K562 (cell line): ENCODE results near the gene IDUA. TPM values are rescaled to one million over a fixed set of nuclear protein-coding genes. Genes with fewer than 3 reads are reported as not detected.

Experiments
- BRD9 ChIP-seq: fragments of 450-650 bp; IDR thresholded peaks from 2 replicates; pipeline ENCODE4 v1.6.1; 2018; ENCODE audit warnings: low read depth; ENCODE audit not compliant: partially characterized antibody
- HES1 ChIP-seq: fragments of 450-650 bp; IDR thresholded peaks from 2 replicates; pipeline ENCODE4 v1.6.1; 2016; ENCODE audit warnings: low read depth, mild to moderate bottlenecking, moderate library complexity
- NCOA1 ChIP-seq: fragments of 450-650 bp; IDR thresholded peaks from 2 replicates; pipeline ENCODE4 v1.6.1; 2016; ENCODE audit warnings: low read depth
- NFXL1 ChIP-seq: fragments of 450-650 bp; formaldehyde crosslinking; IDR thresholded peaks from 2 replicates; pipeline ENCODE4 v1.4.0; 2021; ENCODE audit warnings: mild to moderate bottlenecking
- RBM15 ChIP-seq: fragments of 200-400 bp; formaldehyde crosslinking; IDR thresholded peaks from 2 replicates; pipeline ENCODE4 v1.6.1; 2018; ENCODE audit warnings: mild to moderate bottlenecking, low read length, moderate library complexity; ENCODE audit not compliant: insufficient read depth
- SAFB2 ChIP-seq: fragments of 200-400 bp; formaldehyde crosslinking; IDR thresholded peaks from 2 replicates; pipeline ENCODE4 v1.6.1; 2018; ENCODE audit warnings: borderline replicate concordance, low read length, low read depth, moderate library complexity; ENCODE audit not compliant: severe bottlenecking
- ZBTB43 ChIP-seq: sonication (generic); formaldehyde crosslinking; IDR thresholded peaks from 2 replicates; pipeline ENCODE4 v1.8.0; 2023; ENCODE audit warnings: mild to moderate bottlenecking, missing genetic modification reagents
- ZBTB8A ChIP-seq: fragments of 450-650 bp; IDR thresholded peaks from 2 replicates; pipeline ENCODE4 v1.6.1; 2018; ENCODE audit warnings: mild to moderate bottlenecking, moderate library complexity; ENCODE audit not compliant: partially characterized antibody
- ZNF668 ChIP-seq: fragments of 250-450 bp; sonication (Bioruptor Pico); IDR thresholded peaks from 2 replicates; pipeline ENCODE4 v1.8.0; 2022; ENCODE audit warnings: mild to moderate bottlenecking, inconsistent platforms
- ZNF695 ChIP-seq: fragments of 450-650 bp; formaldehyde crosslinking; IDR thresholded peaks from 2 replicates; pipeline ENCODE4 v1.4.0; 2020; ENCODE audit warnings: mild to moderate bottlenecking, moderate library complexity
- ZNF785 ChIP-seq: fragments of 250-450 bp; sonication (Bioruptor Pico); IDR thresholded peaks from 2 replicates; pipeline ENCODE4 v1.4.0; 2020; ENCODE audit warnings: mild to moderate bottlenecking
- polyA plus RNA-seq, 8 experiments: library from polyadenylated mRNA; depleted of rRNA in 4 of 8; stranded (reverse) in 5 of 8; unstranded in 3 of 8; fragments of >200 nt; fragmentation: Nextera tagmentation in 2 of 8; fragmentation: Illumina TruSeq in 1 of 8; extraction: Ambion mirVana in 2 of 8; extraction: Trizol in 1 of 8; gene quantifications; 2 replicates each; pipeline versions ENCODE4 v1.2.1 to v1.2.3, GENCODE V29; 2011 to 2014; ENCODE audit warnings: inconsistent platforms in 1 of 8, missing spikeins in 1 of 8
- total RNA-seq, 7 experiments: library from RNA; depleted of rRNA in 6 of 7; stranded (reverse); fragments of >200 nt in 6 of 7; fragmentation: Illumina TruSeq in 2 of 7; extraction: Trizol in 2 of 7; gene quantifications; 2 replicates each; pipeline versions ENCODE4 v1.2.1 to v1.2.3, GENCODE V29; 2011 to 2021; ENCODE audit warnings: low replicate concordance in 1 of 7
- TF ChIP-seq, protein P1 (sequence below): fragments of 250-450 bp; sonication (Bioruptor Pico); IDR thresholded peaks from 2 replicates; pipeline ENCODE4 v1.8.0; 2021; ENCODE audit warnings: moderate library complexity, mild to moderate bottlenecking, inconsistent platforms
- TF ChIP-seq, protein P2 (sequence below): fragments of 250-450 bp; sonication (Bioruptor Pico); IDR thresholded peaks from 2 replicates; pipeline ENCODE4 v1.4.0; 2020; ENCODE audit warnings: mild to moderate bottlenecking
- TF ChIP-seq, protein P3 (sequence below): fragments of 200-800 bp; sonication (Bioruptor generic); IDR thresholded peaks from 2 replicates; pipeline ENCODE4 v1.6.1; 2017; ENCODE audit warnings: missing genetic modification characterization, missing compliant biosample characterization
- TF ChIP-seq, protein P4 (sequence below): fragments of 450-650 bp; IDR thresholded peaks from 2 replicates; pipeline ENCODE4 v1.6.1; 2016; ENCODE audit warnings: missing biosample characterization, missing genetic modification characterization

The IDUA gene
- total and polyA plus RNA-seq, 9 of the 15 experiments (the other 6 are each of a cell fraction or from before 2014, with no cell fraction given) = 0.04 to 16.1 (median 1.2) TPM

- TF ChIP-seq ZNF695 (CRISPR knock-in tag) (no peak), ZNF785 (CRISPR knock-in tag) (no peak), NCOA1 (no peak), BRD9 (no peak), SAFB2 (no peak), NFXL1 (CRISPR knock-in tag) (no peak), RBM15 (no peak), HES1 (no peak), ZBTB8A (no peak), ZBTB43 (CRISPR knock-in tag) (no peak), ZNF668 (no peak)
- TF ChIP-seq, protein P1, sequence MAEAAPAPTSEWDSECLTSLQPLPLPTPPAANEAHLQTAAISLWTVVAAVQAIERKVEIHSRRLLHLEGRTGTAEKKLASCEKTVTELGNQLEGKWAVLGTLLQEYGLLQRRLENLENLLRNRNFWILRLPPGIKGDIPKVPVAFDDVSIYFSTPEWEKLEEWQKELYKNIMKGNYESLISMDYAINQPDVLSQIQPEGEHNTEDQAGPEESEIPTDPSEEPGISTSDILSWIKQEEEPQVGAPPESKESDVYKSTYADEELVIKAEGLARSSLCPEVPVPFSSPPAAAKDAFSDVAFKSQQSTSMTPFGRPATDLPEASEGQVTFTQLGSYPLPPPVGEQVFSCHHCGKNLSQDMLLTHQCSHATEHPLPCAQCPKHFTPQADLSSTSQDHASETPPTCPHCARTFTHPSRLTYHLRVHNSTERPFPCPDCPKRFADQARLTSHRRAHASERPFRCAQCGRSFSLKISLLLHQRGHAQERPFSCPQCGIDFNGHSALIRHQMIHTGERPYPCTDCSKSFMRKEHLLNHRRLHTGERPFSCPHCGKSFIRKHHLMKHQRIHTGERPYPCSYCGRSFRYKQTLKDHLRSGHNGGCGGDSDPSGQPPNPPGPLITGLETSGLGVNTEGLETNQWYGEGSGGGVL (CRISPR knock-in tag) = no peak
- TF ChIP-seq, protein P2, sequence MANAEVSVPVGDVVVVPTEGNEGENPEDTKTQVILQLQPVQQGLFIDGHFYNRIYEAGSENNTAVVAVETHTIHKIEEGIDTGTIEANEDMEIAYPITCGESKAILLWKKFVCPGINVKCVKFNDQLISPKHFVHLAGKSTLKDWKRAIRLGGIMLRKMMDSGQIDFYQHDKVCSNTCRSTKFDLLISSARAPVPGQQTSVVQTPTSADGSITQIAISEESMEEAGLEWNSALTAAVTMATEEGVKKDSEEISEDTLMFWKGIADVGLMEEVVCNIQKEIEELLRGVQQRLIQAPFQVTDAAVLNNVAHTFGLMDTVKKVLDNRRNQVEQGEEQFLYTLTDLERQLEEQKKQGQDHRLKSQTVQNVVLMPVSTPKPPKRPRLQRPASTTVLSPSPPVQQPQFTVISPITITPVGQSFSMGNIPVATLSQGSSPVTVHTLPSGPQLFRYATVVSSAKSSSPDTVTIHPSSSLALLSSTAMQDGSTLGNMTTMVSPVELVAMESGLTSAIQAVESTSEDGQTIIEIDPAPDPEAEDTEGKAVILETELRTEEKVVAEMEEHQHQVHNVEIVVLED (CRISPR knock-in tag) = no peak; the same call in 1 of the 2 replicates
- TF ChIP-seq, protein P3, sequence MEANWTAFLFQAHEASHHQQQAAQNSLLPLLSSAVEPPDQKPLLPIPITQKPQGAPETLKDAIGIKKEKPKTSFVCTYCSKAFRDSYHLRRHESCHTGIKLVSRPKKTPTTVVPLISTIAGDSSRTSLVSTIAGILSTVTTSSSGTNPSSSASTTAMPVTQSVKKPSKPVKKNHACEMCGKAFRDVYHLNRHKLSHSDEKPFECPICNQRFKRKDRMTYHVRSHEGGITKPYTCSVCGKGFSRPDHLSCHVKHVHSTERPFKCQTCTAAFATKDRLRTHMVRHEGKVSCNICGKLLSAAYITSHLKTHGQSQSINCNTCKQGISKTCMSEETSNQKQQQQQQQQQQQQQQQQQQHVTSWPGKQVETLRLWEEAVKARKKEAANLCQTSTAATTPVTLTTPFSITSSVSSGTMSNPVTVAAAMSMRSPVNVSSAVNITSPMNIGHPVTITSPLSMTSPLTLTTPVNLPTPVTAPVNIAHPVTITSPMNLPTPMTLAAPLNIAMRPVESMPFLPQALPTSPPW = peak; percentile 62
- TF ChIP-seq, protein P4, sequence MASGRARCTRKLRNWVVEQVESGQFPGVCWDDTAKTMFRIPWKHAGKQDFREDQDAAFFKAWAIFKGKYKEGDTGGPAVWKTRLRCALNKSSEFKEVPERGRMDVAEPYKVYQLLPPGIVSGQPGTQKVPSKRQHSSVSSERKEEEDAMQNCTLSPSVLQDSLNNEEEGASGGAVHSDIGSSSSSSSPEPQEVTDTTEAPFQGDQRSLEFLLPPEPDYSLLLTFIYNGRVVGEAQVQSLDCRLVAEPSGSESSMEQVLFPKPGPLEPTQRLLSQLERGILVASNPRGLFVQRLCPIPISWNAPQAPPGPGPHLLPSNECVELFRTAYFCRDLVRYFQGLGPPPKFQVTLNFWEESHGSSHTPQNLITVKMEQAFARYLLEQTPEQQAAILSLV (tag) = no peak
Observed at GRCh38 chr4:993111-994029, 6.5 kb downstream of the IDUA start, which contains the start of gene SLC26A1 (continued).
